GM12874 (cell line): ENCODE data around the gene TMF1.

ENCODE experiments used
- CTCF ChIP-seq: IDR thresholded peaks from 2 replicates; pipeline ENCODE4 v1.5.1; 2011; ENCODE audit warnings: low read depth, mild to moderate bottlenecking, control low read depth, low read length, moderate library complexity; ENCODE audit not compliant: insufficient read depth

TMF1 gene

GRCh38 chr3:69051756-69052471, at the start of gene TMF1:
TSS of gene TMF1 (minus strand) at chr3:69052333. CDS start at chr3:69052086, 247 bp downstream.
- no peak for TF ChIP-seq CTCF

GRCh38 chr3:69099576-69099975, 47.4 kb upstream of the TMF1 start:
- TF ChIP-seq CTCF, result no peak

- TF ChIP-seq CTCF, result no peak
Measured at GRCh38 chr3:69097407-69098086, 45.4 kb upstream of the TMF1 start.

DNA sequence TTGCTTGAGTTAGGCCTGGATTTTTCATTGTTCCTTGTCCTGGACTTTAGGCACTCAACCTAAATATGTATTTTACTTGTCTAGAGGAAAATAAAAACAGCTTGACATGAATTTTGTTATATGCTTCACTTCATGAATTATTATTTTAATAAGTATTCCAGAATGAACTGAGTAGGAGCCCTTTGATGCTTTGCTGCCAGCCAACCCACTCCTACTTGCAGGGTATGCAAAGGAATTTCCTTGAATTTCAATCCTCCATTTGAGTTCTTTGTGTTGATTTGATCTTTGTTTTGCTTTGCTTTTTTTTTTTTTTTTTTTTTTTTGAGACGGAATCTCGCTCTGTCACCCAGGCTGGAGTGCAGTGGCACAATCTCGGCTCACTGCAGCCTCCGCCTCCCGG, 44.2 kb upstream of the TMF1 start:
- no peak for TF ChIP-seq CTCF

GRCh38 chr3:69095636-69096035, 43.5 kb upstream of the TMF1 start:
- no peak for TF ChIP-seq CTCF

GRCh38 chr3:69094467-69095205, 42.5 kb upstream of the TMF1 start:
- TF ChIP-seq CTCF, result no peak

DNA sequence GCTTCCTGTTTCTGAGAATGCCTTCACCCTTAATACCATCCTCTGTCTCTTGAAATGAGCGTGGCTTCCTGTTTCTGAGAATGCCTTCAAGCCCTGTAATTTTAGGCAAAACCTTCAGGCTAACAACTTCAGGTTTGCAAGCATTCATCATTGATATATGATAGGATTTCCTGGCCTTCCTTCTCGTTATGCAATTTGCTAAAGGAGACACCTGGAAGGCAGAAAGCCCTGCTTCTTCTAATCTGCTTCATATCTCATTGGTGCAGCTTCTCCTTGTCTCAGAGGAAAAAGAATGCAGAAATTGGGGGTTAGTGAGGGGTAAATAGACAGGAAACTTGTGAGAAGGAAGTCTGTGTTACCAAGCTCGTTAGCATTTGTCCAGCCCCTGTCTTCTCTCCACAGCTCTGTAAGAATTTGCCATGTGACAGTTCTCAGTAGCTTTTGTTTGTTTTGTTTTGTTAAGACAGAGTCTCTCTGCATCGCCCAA, 39.9 kb upstream of the TMF1 start:
- TF ChIP-seq CTCF, result no peak
